Activated CD8-positive, alpha-beta memory T cell treated with anti-CD3 and anti-CD28 coated beads, Interleukin-2, amount 10 ng/mL, durations not matched to agents 7 days and 5 days (primary cell): Measurements from ENCODE around the gene UBE2D2. TPM values are rescaled to one million over a fixed set of nuclear protein-coding genes. Genes with fewer than 3 reads are reported as not detected.
"Not testable (repeated sequence)": the region's sequence is repeated elsewhere in the genome, so short reads cannot be mapped to it uniquely, and the experiment has no call there.

Experiments used
- ATAC-seq: fragments of 150-1000 bp; cut with Tn5 transposase; one replicate; pipeline ENCODE4 v1.10.0; 2021; ENCODE audit warnings: moderate library complexity
- CTCF ChIA-PET: fragments of 350-600 bp; sonication (Branson Sonifier 250); formaldehyde crosslinking; loops from one replicate; lab custom pipeline; 2021; ENCODE audit warnings: antibody characterized with exemption; lab: Charles Lee
- DNase-seq: peaks from one replicate; pipeline ENCODE4 v3.0.0-alpha.2; 2020
- H3K27ac Mint-ChIP-seq: one replicate; pipeline ENCODE4 v1.8.0; 2021; ENCODE audit warnings: mild to moderate bottlenecking, mixed read lengths
- H3K27me3 Mint-ChIP-seq: one replicate; pipeline ENCODE4 v1.8.0; 2021; ENCODE audit warnings: mixed read lengths
- H3K36me3 Mint-ChIP-seq: one replicate; pipeline ENCODE4 v1.8.0; 2021; ENCODE audit warnings: mild to moderate bottlenecking, mixed read lengths
- H3K4me1 Mint-ChIP-seq: one replicate; pipeline ENCODE4 v1.8.0; 2021; ENCODE audit warnings: mixed read lengths
- H3K4me3 Mint-ChIP-seq: one replicate; pipeline ENCODE4 v1.8.0; 2021; ENCODE audit warnings: mild to moderate bottlenecking, moderate library complexity, mixed read lengths
- H3K9me3 Mint-ChIP-seq: one replicate; pipeline ENCODE4 v1.8.0; 2022; ENCODE audit warnings: low read depth, mixed read lengths
- total RNA-seq, 2 experiments: library from RNA; stranded (reverse); gene quantifications; one replicate each; pipeline ENCODE4 v1.2.3, GENCODE V29; 2021

The UBE2D2 gene
- total RNA-seq, 2 experiments from 2014 or later: 201 to 244 TPM

DNA sequence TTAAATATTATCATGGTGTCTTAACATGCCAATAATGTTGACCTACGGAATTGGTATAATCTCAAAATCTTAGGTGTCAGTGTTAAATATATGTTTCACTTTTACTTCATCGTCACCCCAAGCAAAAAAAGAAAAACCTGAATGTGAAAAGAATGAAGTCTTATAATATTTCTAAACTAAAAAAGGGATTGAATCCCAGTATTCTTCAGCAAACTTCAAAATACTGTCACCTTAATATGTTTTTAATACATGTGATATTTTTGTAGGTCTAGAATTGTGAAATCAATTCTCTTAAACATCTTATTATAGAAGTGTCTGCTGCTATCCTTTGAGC, 14.1 kb downstream of the UBE2D2 start:
- no peaks in the 10 kb centered on the region for H3K27me3 Mint-ChIP-seq
- peaks cover 67% of the 10 kb centered on the region for H3K4me1 Mint-ChIP-seq
- CTCF ChIA-PET: interaction anchor here (0.6 to 6.5 kb wide), 15 partner anchors 9 to 188 kb away, joined by 3 to 92 read pairs (median 4); partner anchors contain the start of gene UBE2D2
- H3K4me3 Mint-ChIP-seq: no peak overlapping the region
- peak overlapping the region; percentile 85 for H3K27ac Mint-ChIP-seq
- H3K36me3 Mint-ChIP-seq: peaks cover 24% of the 10 kb centered on the region
- DNase-seq (no peak), ATAC-seq (no peak)
- no peaks in the 10 kb centered on the region for H3K9me3 Mint-ChIP-seq

- Mint-ChIP-seq H3K4me3 (peak overlapping the region; percentile 17), H3K4me1 (peaks cover 67% of the 10 kb centered on the region), H3K36me3 (peaks cover 25% of the 10 kb centered on the region), H3K27me3 (no peaks in the 10 kb centered on the region), H3K27ac (peak overlapping the region; percentile 85), H3K9me3 (no peaks in the 10 kb centered on the region)
- ATAC-seq (peak; percentile 72), DNase-seq (peak; percentile 61)
- CTCF ChIA-PET: interaction anchor here (1.0 to 6.5 kb wide), 6 partner anchors 12 to 151 kb away, joined by 4 to 92 read pairs (median 10); partner anchors contain the start of gene UBE2D2
Measured at GRCh38 chr5:139575751-139576150, 14.6 kb downstream of the UBE2D2 start.

DNA sequence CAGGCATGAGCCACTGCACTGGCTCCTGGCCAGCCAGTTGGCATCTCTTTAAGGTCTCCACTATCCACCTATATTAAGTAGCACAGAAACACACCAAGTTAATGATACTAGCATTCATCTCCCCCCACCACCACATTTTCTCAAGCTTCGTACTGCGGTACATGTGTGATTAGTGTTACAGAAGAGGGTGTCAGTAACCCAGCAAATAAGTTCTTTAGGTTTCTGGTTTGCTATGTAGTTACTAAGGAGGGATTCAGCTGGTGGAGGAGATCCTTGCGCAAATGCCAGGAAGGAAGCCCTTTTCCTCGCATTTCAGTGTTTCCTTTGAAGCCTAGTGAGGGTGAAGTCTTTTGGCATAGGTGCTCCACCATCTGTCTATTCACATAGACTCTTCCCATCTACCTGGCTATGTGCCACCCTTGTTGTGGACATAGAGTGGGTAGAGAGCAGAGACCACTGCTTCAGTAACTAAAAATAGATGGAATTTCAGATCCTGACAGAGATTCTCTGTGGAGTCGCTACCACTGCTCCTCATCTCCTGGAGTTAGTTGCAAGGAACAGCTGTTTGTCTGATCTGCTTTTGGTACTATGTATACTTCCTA, 16.7 kb downstream of the UBE2D2 start:
- DNase-seq (no peak), ATAC-seq (no peak)
- CTCF ChIA-PET: interaction anchor here (0.6 to 2.0 kb wide), 7 partner anchors 8 to 1111 kb away, joined by 3 to 7 read pairs (median 3); no protein-coding TSS in a partner anchor
- H3K27ac Mint-ChIP-seq: peak overlapping the region; percentile 85
- peaks cover 21% of the 10 kb centered on the region for H3K36me3 Mint-ChIP-seq
- H3K9me3 Mint-ChIP-seq: no peaks in the 10 kb centered on the region
- H3K27me3 Mint-ChIP-seq: no peaks in the 10 kb centered on the region
- peak overlapping the region; percentile 28 for H3K4me3 Mint-ChIP-seq
- H3K4me1 Mint-ChIP-seq: peaks cover 52% of the 10 kb centered on the region

DNA sequence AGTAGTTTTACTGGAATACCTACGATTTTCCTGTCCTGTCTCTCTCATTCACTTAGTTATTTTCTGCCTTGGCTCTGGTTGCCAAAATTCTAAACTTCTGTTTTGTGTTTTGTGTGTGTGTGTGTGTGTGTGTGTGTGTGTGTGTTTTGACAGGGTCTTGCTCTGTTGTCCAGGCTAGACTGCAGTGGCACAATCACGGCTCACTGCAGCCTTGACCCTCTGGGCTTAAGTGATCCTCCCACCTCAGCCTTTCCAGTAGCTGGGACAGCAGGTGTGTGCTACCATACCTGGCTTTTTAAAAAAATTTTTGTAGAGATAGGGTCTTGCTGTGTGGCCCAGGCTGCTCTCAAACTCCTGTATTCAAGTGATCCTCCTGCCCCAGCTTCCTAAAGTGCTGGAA, 17.2 kb downstream of the UBE2D2 start:
- peaks cover 52% of the 10 kb centered on the region for H3K4me1 Mint-ChIP-seq
- CTCF ChIA-PET: interaction anchor here (0.9 to 2.0 kb wide), 9 partner anchors 8 to 61 kb away, joined by 3 to 7 read pairs (median 3); no protein-coding TSS in a partner anchor
- H3K27ac Mint-ChIP-seq: peak overlapping the region; percentile 85
- DNase-seq: no peak
- H3K4me3 Mint-ChIP-seq: no peak overlapping the region
- H3K36me3 Mint-ChIP-seq: peaks cover 21% of the 10 kb centered on the region
- no peaks in the 10 kb centered on the region for H3K27me3 Mint-ChIP-seq
- ATAC-seq: no peak
- H3K9me3 Mint-ChIP-seq: no peaks in the 10 kb centered on the region

GRCh38 chr5:139582181-139582580, 21.0 kb downstream of the UBE2D2 start:
- H3K27me3 Mint-ChIP-seq, H3K9me3 Mint-ChIP-seq, H3K4me3 Mint-ChIP-seq, H3K27ac Mint-ChIP-seq, DNase-seq, ATAC-seq: not testable (repeated sequence)
- peaks cover 26% of the 10 kb centered on the region for H3K36me3 Mint-ChIP-seq
- CTCF ChIA-PET: interaction anchor here (0.8 kb wide), 1 partner anchor 52 kb away, joined by 3 read pairs; no protein-coding TSS in a partner anchor
- peaks cover 40% of the 10 kb centered on the region for H3K4me1 Mint-ChIP-seq

DNA sequence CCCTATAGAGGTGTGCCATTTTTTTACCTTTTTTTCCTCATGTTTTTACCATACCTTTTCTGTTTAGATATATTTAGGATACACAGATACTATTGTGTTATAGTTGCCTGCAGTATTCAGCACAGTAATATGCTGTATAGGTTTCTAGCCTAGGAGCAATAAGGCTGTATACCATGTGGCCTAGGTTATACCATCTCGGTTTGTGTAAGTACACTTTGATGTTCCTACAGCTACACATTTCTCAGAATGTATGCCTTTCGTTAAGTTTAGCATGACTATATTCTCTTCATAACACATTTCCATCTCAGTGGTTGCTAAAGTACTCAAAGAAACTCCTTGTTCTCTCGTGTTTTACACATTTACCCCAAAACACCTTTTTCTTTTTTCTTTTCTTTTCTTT, 23.0 kb downstream of the UBE2D2 start:
- peak; percentile 53 for ATAC-seq
- Mint-ChIP-seq H3K27me3 (no peaks in the 10 kb centered on the region), H3K9me3 (no peaks in the 10 kb centered on the region), H3K36me3 (peaks cover 25% of the 10 kb centered on the region), H3K27ac (no peak overlapping the region), H3K4me3 (no peak overlapping the region), H3K4me1 (peaks cover 37% of the 10 kb centered on the region)
- no peak for DNase-seq
- CTCF ChIA-PET: interaction anchor here (1.6 to 2.5 kb wide), 2 partner anchors 9 to 49 kb away, joined by 6 to 7 read pairs; no protein-coding TSS in a partner anchor

- not testable (repeated sequence) for ATAC-seq, H3K27me3 Mint-ChIP-seq, DNase-seq, H3K4me3 Mint-ChIP-seq, H3K9me3 Mint-ChIP-seq
- Mint-ChIP-seq H3K36me3 (peaks cover 23% of the 10 kb centered on the region), H3K27ac (peak overlapping the region; percentile 46), H3K4me1 (peaks cover 42% of the 10 kb centered on the region)
- CTCF ChIA-PET: interaction anchor here (0.6 to 2.9 kb wide), 7 partner anchors 10 to 166 kb away, joined by 3 to 12 read pairs (median 3); no protein-coding TSS in a partner anchor
Measured at GRCh38 chr5:139588116-139588515, 27.0 kb downstream of the UBE2D2 start.

DNA sequence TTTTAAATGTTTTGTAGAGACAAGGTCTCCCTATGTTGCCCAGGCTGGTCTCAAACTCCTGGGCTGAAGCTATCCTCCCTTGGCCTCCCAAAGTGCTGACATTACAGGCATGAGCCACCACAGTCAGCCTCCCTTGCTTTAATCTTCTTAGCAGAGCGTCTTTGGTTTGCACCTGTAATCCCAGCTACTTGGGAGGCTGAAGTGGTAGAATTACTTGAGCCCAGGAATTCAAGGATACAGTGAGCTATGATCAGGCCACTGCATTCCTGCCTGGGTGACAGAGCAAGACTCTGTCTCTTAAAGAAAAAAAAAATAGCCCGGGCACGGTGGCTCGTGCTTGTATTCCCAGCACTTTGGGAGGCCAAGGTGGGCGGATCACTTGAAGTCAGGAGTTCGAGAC, 27.8 kb downstream of the UBE2D2 start:
- H3K9me3 Mint-ChIP-seq: no peaks in the 10 kb centered on the region
- H3K4me3 Mint-ChIP-seq: no peak overlapping the region
- DNase-seq: no peak
- H3K27ac Mint-ChIP-seq: peak overlapping the region; percentile 36
- H3K4me1 Mint-ChIP-seq: peaks cover 39% of the 10 kb centered on the region
- H3K36me3 Mint-ChIP-seq: peaks cover 23% of the 10 kb centered on the region
- ATAC-seq: no peak
- no peaks in the 10 kb centered on the region for H3K27me3 Mint-ChIP-seq
- CTCF ChIA-PET: interaction anchor here (0.9 to 2.9 kb wide), 3 partner anchors 14 to 46 kb away, joined by 3 to 12 read pairs (median 3); no protein-coding TSS in a partner anchor

- no peak overlapping the region for H3K4me3 Mint-ChIP-seq
- DNase-seq (no peak), ATAC-seq (no peak)
- CTCF ChIA-PET: interaction anchor here (0.7 to 1.4 kb wide), 4 partner anchors 12 to 183 kb away, joined by 3 to 4 read pairs (median 3); no protein-coding TSS in a partner anchor
- peaks cover 23% of the 10 kb centered on the region for H3K36me3 Mint-ChIP-seq
- H3K9me3 Mint-ChIP-seq: no peaks in the 10 kb centered on the region
- peaks cover 29% of the 10 kb centered on the region for H3K4me1 Mint-ChIP-seq
- H3K27me3 Mint-ChIP-seq: no peaks in the 10 kb centered on the region
- no peak overlapping the region for H3K27ac Mint-ChIP-seq
Measured at GRCh38 chr5:139592289-139592688, 31.1 kb downstream of the UBE2D2 start.

DNA sequence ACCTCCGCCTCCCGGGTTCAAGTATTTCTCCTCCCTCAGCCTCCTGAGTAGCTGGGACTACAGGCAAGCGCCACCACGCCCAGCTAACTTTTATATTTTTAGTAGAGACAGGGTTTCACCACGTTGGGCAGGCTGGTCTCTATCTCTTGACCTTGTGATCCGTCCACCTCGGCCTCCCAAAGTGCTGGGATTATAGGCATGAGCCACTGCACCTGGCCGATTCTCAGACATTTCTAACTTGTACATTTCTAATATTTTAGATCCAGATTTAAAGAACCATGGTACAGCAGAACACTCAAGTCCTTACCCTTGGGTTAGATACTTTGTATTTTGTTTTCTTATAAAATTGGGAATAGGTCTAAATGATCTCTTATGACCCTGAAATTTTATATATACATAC, 31.9 kb downstream of the UBE2D2 start:
- H3K9me3 Mint-ChIP-seq, ATAC-seq, H3K27ac Mint-ChIP-seq, DNase-seq, H3K4me3 Mint-ChIP-seq, H3K27me3 Mint-ChIP-seq: not testable (repeated sequence)
- CTCF ChIA-PET: interaction anchor here (1.1 kb wide), 1 partner anchor 182 kb away, joined by 3 read pairs; no protein-coding TSS in a partner anchor
- Mint-ChIP-seq H3K4me1 (peaks cover 29% of the 10 kb centered on the region), H3K36me3 (peaks cover 23% of the 10 kb centered on the region)

DNA sequence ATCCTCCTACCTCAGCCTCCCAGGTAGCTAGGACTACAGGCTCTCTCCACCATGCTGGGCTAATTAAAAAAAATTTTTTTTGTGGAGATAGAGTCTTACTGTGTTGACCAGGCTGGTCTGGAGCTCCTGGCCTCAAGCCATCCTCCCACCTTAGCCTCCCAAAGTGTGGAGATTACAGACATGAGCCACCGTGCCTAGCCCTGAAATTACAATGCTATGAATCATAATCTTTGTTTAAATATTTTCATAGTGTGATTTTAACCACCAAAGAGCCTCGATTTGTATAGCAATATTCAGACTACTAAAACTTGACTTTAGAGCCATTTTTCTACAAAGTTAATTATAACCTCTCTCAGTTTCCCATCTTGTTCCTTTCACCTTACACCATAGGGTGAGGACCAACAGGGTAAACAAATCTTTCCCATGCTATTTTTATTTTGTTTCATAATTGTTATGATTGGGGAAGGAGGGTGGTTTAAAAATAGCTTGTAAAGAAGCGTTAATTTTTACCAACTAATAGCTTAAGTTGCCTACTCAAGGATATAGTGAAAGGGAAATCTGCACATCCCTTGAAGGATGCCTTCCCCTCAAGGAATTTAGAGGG, 32.7 kb downstream of the UBE2D2 start:
- H3K4me3 Mint-ChIP-seq: no peak overlapping the region
- DNase-seq (no peak), ATAC-seq (no peak)
- peaks cover 27% of the 10 kb centered on the region for H3K4me1 Mint-ChIP-seq
- CTCF ChIA-PET: no interaction called here
- H3K27ac Mint-ChIP-seq: no peak overlapping the region
- no peaks in the 10 kb centered on the region for H3K9me3 Mint-ChIP-seq
- H3K36me3 Mint-ChIP-seq: peaks cover 19% of the 10 kb centered on the region
- H3K27me3 Mint-ChIP-seq: no peaks in the 10 kb centered on the region

DNA sequence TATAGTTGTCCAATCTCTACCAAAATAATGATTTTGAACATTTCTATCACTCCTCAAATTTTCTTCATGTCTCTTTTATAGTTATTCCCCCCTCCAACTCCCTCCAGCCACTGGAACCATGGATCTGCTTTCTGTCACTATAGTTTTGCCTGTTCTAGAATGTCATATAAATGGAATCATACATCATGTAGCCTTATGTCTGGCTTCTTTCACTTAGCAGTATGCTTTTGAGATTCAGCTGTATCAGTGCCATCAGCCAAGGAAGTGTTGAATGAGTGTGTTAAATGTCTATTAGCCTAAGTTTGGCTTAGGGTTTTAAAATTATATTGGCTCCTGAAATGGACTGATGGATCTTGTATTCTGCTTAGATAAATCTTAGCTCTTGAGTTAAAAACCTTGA, 36.0 kb downstream of the UBE2D2 start:
- DNase-seq (no peak), ATAC-seq (no peak)
- Mint-ChIP-seq H3K27me3 (no peaks in the 10 kb centered on the region), H3K4me3 (no peak overlapping the region), H3K27ac (peak overlapping the region; percentile 18), H3K4me1 (peaks cover 19% of the 10 kb centered on the region), H3K9me3 (no peaks in the 10 kb centered on the region), H3K36me3 (peaks cover 27% of the 10 kb centered on the region)
- CTCF ChIA-PET: interaction anchor here (1.0 to 1.4 kb wide), 2 partner anchors 9 to 168 kb away, joined by 3 read pairs; no protein-coding TSS in a partner anchor

DNA sequence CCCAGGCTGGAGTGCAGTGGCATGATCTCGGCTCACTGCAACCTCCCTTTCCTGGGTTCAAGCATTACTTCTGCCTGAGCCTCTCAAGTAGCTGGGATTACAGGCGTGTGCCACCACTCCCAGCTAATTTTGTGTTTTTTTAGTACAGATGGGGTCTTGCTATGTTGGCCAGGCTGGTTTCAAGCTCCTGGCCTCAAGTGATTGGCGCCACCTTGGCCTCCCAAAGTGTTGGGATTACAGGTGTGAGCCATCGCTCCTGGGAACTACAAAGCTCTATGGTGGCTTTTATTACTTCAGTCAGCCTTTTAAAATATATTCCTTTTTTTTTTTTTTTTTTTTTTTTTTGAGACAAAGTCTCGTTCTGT, 37.4 kb downstream of the UBE2D2 start:
- Mint-ChIP-seq H3K4me1 (peaks cover 17% of the 10 kb centered on the region), H3K36me3 (peaks cover 35% of the 10 kb centered on the region)
- H3K27ac Mint-ChIP-seq, H3K27me3 Mint-ChIP-seq, H3K9me3 Mint-ChIP-seq, DNase-seq, H3K4me3 Mint-ChIP-seq, ATAC-seq: not testable (repeated sequence)
- CTCF ChIA-PET: interaction anchor here (0.7 to 1.8 kb wide), 6 partner anchors 13 to 189 kb away, joined by 3 to 6 read pairs (median 3); no protein-coding TSS in a partner anchor
